K562 (cell line): ENCODE data around the gene FPR1. TPM values are rescaled to one million over a fixed set of nuclear protein-coding genes. Genes with fewer than 3 reads are reported as not detected.

Source experiments
- ATF1 ChIP-seq, 2 experiments: fragments of 450-650 bp in 1 of 2; IDR thresholded peaks; 2 replicates each; pipeline ENCODE4 v1.6.1; 2016; ENCODE audit warnings: missing compliant biosample characterization in 1 of 2, missing genetic modification characterization in 1 of 2
- CBX5 ChIP-seq: IDR thresholded peaks from 2 replicates; pipeline ENCODE4 v1.6.1; 2014; ENCODE audit warnings: low read depth, borderline replicate concordance
- ELF2 ChIP-seq: fragments of 250-450 bp; sonication (Bioruptor Pico); IDR thresholded peaks from 2 replicates; pipeline ENCODE4 v1.5.0; 2021; ENCODE audit warnings: mild to moderate bottlenecking
- EP300 ChIP-seq: IDR thresholded peaks from 2 replicates; pipeline ENCODE4 v1.6.1; 2012; ENCODE audit warnings: low read length, improper control_type of control experiment
- KLF16 ChIP-seq: IDR thresholded peaks from 2 replicates; pipeline ENCODE4 v1.6.1; 2016; ENCODE audit warnings: antibody characterized with exemption
- MTA2 ChIP-seq: fragments of 450-650 bp; IDR thresholded peaks from 2 replicates; pipeline ENCODE4 v1.6.1; 2016; ENCODE audit warnings: low read depth
- MYBL2 ChIP-seq, 2 experiments: fragments of 450-650 bp in 1 of 2; sonication (generic) in 1 of 2; formaldehyde crosslinking in 1 of 2; IDR thresholded peaks; 2 replicates each; pipeline versions ENCODE4 v1.6.1 to v1.8.1; 2017 to 2022; ENCODE audit warnings: borderline replicate concordance in 1 of 2, inconsistent platforms in 1 of 2, low read depth in 1 of 2, mild to moderate bottlenecking in 1 of 2, missing genetic modification reagents in 1 of 2, moderate library complexity in 1 of 2
- NRF1 ChIP-seq, 2 experiments: fragments of 450-650 bp; IDR thresholded peaks in 1 of 2; conservative IDR thresholded peaks in 1 of 2; 2 replicates each; pipeline ENCODE4 v1.6.1; 2014; ENCODE audit warnings: mild to moderate bottlenecking in 2 of 2
- RB1 ChIP-seq: fragments of 450-650 bp; IDR thresholded peaks from 2 replicates; pipeline ENCODE4 v1.6.1; 2017; ENCODE audit warnings: low read depth, mild to moderate bottlenecking
- RBM14 ChIP-seq: fragments of 200-400 bp; formaldehyde crosslinking; IDR thresholded peaks from 2 replicates; pipeline ENCODE4 v1.6.1; 2018; ENCODE audit warnings: low read depth, mild to moderate bottlenecking, low read length, moderate library complexity, borderline replicate concordance; ENCODE audit not compliant: insufficient read depth
- STAT5B ChIP-seq: fragments of 250-450 bp; sonication (Bioruptor Pico); IDR thresholded peaks from 2 replicates; pipeline ENCODE4 v1.8.0; 2021; ENCODE audit warnings: mild to moderate bottlenecking, inconsistent platforms
- TCF3 ChIP-seq: sonication (generic); formaldehyde crosslinking; IDR thresholded peaks from 2 replicates; pipeline ENCODE4 v1.4.0; 2020; ENCODE audit warnings: mild to moderate bottlenecking, missing genetic modification reagents
- ZNF217 ChIP-seq: sonication (generic); formaldehyde crosslinking; IDR thresholded peaks from 2 replicates; pipeline ENCODE4 v1.8.0; 2022; ENCODE audit warnings: mild to moderate bottlenecking, missing genetic modification reagents
- polyA plus RNA-seq, 8 experiments: library from polyadenylated mRNA; depleted of rRNA in 4 of 8; stranded (reverse) in 5 of 8; unstranded in 3 of 8; fragments of >200 nt; fragmentation: Nextera tagmentation in 2 of 8; fragmentation: Illumina TruSeq in 1 of 8; extraction: Ambion mirVana in 2 of 8; extraction: Trizol in 1 of 8; gene quantifications; 2 replicates each; pipeline versions ENCODE4 v1.2.1 to v1.2.3, GENCODE V29; 2011 to 2014; ENCODE audit warnings: inconsistent platforms in 1 of 8, missing spikeins in 1 of 8
- total RNA-seq, 7 experiments: library from RNA; depleted of rRNA in 6 of 7; stranded (reverse); fragments of >200 nt in 6 of 7; fragmentation: Illumina TruSeq in 2 of 7; extraction: Trizol in 2 of 7; gene quantifications; 2 replicates each; pipeline versions ENCODE4 v1.2.1 to v1.2.3, GENCODE V29; 2011 to 2021; ENCODE audit warnings: low replicate concordance in 1 of 7
- TF ChIP-seq, protein P1 (sequence below): fragments of 450-650 bp; formaldehyde crosslinking; IDR thresholded peaks from 2 replicates; pipeline ENCODE4 v1.4.0; 2022; ENCODE audit warnings: missing genetic modification characterization
- TF ChIP-seq, protein P2 (sequence below): fragments of 250-450 bp; sonication (Bioruptor Pico); IDR thresholded peaks from 2 replicates; pipeline ENCODE4 v1.5.1; 2021; ENCODE audit warnings: mild to moderate bottlenecking
- TF ChIP-seq, protein P3 (sequence below), 2 experiments: fragments of 450-650 bp in 1 of 2; sonication (generic) in 1 of 2; formaldehyde crosslinking in 1 of 2; IDR thresholded peaks in 1 of 2; conservative IDR thresholded peaks in 1 of 2; 2 replicates each; pipeline versions ENCODE4 v1.6.1 to v1.8.1; 2016 to 2023; ENCODE audit warnings: mild to moderate bottlenecking in 2 of 2, moderate library complexity in 2 of 2, inconsistent platforms in 1 of 2, missing genetic modification reagents in 1 of 2
- TF ChIP-seq, protein P4 (sequence below): fragments of 450-650 bp; IDR thresholded peaks from 2 replicates; pipeline ENCODE4 v1.6.1; 2016
- TF ChIP-seq, protein P5 (sequence below), 2 experiments: IDR thresholded peaks; 2 replicates each; pipeline ENCODE4 v1.6.1; 2011; ENCODE audit warnings: borderline replicate concordance in 1 of 2, control low read depth in 1 of 2, low read depth in 1 of 2, low read length in 1 of 2, mild to moderate bottlenecking in 1 of 2, mixed read lengths in 1 of 2, moderate library complexity in 1 of 2; ENCODE audit not compliant: insufficient read depth in 1 of 2, insufficient read length in 1 of 2, poor library complexity in 1 of 2, severe bottlenecking in 1 of 2; ENCODE audit errors: extremely low read depth in 1 of 2

Gene FPR1
- total and polyA plus RNA-seq, 9 of the 15 experiments (the other 6 are each of a cell fraction or from before 2014, with no cell fraction given) = 0.06 to 0.25 (median 0.14) TPM; not detected in 4

DNA sequence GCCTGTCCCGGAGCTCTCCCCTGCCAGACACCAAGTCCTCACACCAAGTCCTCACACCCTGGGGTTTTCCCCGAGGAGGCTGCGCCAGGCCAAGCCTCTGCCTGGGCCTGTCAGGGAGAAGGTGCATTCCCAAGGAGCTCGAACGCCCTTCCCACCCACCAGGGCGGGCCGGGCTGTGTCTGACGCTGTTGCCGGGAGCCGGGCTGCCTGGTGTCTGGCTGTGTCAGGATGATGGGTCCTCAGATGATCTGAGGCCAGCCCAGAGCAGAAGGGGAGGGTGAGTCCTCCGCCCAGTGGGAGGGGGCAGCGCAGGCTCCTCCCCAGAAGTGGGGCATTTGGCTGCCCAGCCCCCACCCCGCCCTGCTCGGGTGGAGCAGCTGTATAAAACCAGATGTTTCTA, 25.6 kb downstream of the FPR1 start (continued):
- no peak for TF ChIP-seq MYBL2 (IDR thresholded peaks at IDR 0.05; ENCODE audit: low read depth)
- no peak for TF ChIP-seq MYBL2 (CRISPR knock-in tag; IDR thresholded peaks at IDR 0.05; ENCODE audit: borderline replicate concordance)
- TF ChIP-seq STAT5B (CRISPR knock-in tag) = no peak
- TF ChIP-seq TCF3 = no peak
- TF ChIP-seq EP300 = no peak
- TF ChIP-seq, protein P1, sequence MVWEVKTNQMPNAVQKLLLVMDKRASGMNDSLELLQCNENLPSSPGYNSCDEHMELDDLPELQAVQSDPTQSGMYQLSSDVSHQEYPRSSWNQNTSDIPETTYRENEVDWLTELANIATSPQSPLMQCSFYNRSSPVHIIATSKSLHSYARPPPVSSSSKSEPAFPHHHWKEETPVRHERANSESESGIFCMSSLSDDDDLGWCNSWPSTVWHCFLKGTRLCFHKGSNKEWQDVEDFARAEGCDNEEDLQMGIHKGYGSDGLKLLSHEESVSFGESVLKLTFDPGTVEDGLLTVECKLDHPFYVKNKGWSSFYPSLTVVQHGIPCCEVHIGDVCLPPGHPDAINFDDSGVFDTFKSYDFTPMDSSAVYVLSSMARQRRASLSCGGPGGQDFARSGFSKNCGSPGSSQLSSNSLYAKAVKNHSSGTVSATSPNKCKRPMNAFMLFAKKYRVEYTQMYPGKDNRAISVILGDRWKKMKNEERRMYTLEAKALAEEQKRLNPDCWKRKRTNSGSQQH (CRISPR knock-in tag) = no peak
- TF ChIP-seq, protein P2, sequence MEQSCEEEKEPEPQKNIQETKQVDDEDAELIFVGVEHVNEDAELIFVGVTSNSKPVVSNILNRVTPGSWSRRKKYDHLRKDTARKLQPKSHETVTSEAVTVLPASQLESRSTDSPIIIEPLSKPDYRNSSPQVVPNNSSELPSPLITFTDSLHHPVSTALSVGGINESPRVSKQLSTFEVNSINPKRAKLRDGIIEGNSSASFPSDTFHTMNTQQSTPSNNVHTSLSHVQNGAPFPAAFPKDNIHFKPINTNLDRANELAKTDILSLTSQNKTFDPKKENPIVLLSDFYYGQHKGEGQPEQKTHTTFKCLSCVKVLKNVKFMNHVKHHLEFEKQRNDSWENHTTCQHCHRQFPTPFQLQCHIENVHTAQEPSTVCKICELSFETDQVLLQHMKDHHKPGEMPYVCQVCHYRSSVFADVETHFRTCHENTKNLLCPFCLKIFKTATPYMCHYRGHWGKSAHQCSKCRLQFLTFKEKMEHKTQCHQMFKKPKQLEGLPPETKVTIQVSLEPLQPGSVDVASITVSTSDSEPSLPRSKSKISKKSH (CRISPR knock-in tag) = no peak
- TF ChIP-seq, protein P3, sequence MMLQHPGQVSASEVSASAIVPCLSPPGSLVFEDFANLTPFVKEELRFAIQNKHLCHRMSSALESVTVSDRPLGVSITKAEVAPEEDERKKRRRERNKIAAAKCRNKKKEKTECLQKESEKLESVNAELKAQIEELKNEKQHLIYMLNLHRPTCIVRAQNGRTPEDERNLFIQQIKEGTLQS (IDR thresholded peaks at IDR 0.05) = no peak
- TF ChIP-seq, protein P3 (CRISPR knock-in tag; conservative IDR thresholded peaks at IDR 0.05) = no peak
- TF ChIP-seq CBX5 = no peak
- no peak for TF ChIP-seq ATF1 (CRISPR knock-in tag; IDR thresholded peaks at IDR 0.05)
- 0 out of 2 replicates have a peak, but pooled peaks have one; percentile 15 for TF ChIP-seq ATF1 (tag; IDR thresholded peaks at IDR 0.05)
- 0 out of 2 replicates have a peak, but pooled peaks have one; percentile 20 for TF ChIP-seq RB1
- TF ChIP-seq ELF2 (CRISPR knock-in tag) = no peak
- TF ChIP-seq, protein P4, sequence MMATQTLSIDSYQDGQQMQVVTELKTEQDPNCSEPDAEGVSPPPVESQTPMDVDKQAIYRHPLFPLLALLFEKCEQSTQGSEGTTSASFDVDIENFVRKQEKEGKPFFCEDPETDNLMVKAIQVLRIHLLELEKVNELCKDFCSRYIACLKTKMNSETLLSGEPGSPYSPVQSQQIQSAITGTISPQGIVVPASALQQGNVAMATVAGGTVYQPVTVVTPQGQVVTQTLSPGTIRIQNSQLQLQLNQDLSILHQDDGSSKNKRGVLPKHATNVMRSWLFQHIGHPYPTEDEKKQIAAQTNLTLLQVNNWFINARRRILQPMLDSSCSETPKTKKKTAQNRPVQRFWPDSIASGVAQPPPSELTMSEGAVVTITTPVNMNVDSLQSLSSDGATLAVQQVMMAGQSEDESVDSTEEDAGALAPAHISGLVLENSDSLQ = peak; percentile 75
- TF ChIP-seq ZNF217 = no peak
- TF ChIP-seq MTA2 = no peak
- no peak for TF ChIP-seq RBM14
- TF ChIP-seq KLF16 = no peak
- peak; percentile 70 to 76 for TF ChIP-seq NRF1 (conservative IDR thresholded peaks at IDR 0.05 in 1 of 2, IDR thresholded peaks at IDR 0.05 in 1 of 2)
- TF ChIP-seq, protein P5, sequence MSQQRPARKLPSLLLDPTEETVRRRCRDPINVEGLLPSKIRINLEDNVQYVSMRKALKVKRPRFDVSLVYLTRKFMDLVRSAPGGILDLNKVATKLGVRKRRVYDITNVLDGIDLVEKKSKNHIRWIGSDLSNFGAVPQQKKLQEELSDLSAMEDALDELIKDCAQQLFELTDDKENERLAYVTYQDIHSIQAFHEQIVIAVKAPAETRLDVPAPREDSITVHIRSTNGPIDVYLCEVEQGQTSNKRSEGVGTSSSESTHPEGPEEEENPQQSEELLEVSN (IDR thresholded peaks at IDR 0.05; ENCODE audit: borderline replicate concordance in 1 of 2, extremely low read depth in 1 of 2, insufficient read depth in 1 of 2, insufficient read length in 1 of 2, low read depth in 1 of 2, low read length in 1 of 2, poor library complexity in 1 of 2, severe bottlenecking in 1 of 2) = no peak
